Measurements from ENCODE around the gene FRMD1.
A peak's percentile ranks its signal among the peaks of the same experiment; 100 is the strongest.

The FRMD1 gene

DNA sequence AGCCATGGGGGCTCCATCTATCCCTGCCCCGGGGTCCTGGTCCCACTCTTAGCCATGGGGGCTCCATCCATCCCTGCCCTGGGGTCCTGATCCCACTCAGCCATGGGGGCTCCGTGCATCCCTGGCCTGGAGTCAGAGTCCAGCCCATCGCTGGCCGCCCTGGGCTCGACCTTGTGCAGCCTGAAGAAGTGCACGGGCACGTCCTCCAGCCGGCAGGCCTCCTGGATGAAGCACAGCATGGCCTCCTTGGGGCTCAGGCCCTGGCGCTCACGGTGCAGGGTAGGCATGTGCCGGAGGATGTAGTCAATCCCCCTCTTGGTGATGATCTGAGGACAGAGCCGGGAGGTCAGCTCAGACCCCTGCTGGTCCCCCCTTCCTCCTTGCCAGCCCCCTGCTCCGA is 15.6 kb downstream of the FRMD1 start:
- Histone ChIP-seq H3K9me3 (ENCODE audit: insufficient read depth, low read length) (no peaks in the 10 kb centered on the region), H3K36me3 (ENCODE audit: insufficient read depth, insufficient read length, low read length) (no peaks in the 10 kb centered on the region), H3K9ac (ENCODE audit: insufficient read length, low read depth) (no peak overlapping the region), H3K4me3 (ENCODE audit: insufficient read length, low read depth) (no peak overlapping the region), H3K27me3 (ENCODE audit: insufficient read depth, insufficient read length) (no peaks in the 10 kb centered on the region), H3K4me1 (ENCODE audit: insufficient read depth, insufficient read length) (no peaks in the 10 kb centered on the region)
- no peak for TF ChIP-seq YY1 (IDR thresholded peaks at IDR 0.05; ENCODE audit: insufficient read depth, insufficient read length)
- no peak for TF ChIP-seq SUZ12 (IDR thresholded peaks at IDR 0.05; ENCODE audit: extremely low read depth, insufficient read depth, insufficient read length)
- no peak for TF ChIP-seq ZNF274 (IDR thresholded peaks at IDR 0.05; ENCODE audit: low read depth, low read length)
- DNase-seq (ENCODE audit: low read depth, low spot score): no peak

DNA sequence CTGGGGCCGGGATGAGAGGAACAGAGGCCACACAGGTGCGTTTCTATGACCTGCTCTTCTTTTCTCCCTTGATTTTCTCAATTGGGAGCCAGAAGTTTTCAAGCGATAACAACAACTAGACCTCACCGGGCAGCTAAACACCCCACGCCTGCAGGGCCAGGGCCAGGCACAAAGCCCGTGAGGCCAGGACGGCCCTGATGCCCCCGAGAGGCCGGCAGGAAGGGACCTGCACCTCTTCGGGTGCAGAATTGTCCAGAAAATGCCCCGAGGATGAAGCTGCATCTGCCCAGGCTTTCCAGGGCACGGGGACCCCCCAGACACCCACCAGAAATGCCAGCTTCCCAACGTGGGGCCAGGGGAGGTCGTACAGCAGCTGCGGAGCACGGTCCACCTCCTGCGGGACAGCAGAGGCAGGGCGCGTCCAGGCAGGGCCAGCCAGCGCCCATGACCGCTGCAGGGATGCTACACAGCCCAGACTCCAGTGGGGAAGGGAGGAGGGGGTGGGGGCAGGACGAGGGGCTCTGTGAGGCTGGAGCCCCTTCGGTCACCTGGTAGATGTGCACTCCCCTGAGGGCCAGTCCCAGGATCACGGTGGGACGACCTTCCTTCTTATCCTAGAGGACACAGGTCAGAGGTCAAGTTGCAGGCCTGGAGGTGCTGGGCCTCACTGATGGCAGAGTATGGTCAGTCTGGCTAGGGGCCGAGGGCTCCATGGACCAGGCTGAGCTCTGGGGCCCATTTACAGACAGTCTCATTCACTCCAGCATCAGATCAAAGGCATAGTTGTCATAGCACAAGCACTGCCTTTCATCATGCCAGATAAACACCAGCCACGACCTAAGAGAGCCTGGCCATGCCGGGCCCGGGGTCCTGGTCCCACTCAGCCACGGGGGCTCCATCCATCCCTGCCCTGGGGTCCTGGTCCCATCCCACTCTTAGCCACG is 16.4 kb downstream of the FRMD1 start:
- no peaks in the 10 kb centered on the region for H3K4me1 ChIP-seq (ENCODE audit: insufficient read depth, insufficient read length)
- H3K4me3 ChIP-seq (ENCODE audit: insufficient read length, low read depth): no peak overlapping the region
- no peaks in the 10 kb centered on the region for H3K9me3 ChIP-seq (ENCODE audit: insufficient read depth, low read length)
- no peak for TF ChIP-seq SUZ12 (IDR thresholded peaks at IDR 0.05; ENCODE audit: extremely low read depth, insufficient read depth, insufficient read length)
- no peak for TF ChIP-seq ZNF274 (IDR thresholded peaks at IDR 0.05; ENCODE audit: low read depth, low read length)
- no peak for TF ChIP-seq YY1 (IDR thresholded peaks at IDR 0.05; ENCODE audit: insufficient read depth, insufficient read length)
- DNase-seq (ENCODE audit: low read depth, low spot score): no peak
- no peak overlapping the region for H3K9ac ChIP-seq (ENCODE audit: insufficient read length, low read depth)
- H3K27me3 ChIP-seq (ENCODE audit: insufficient read depth, insufficient read length): no peaks in the 10 kb centered on the region
- no peaks in the 10 kb centered on the region for H3K36me3 ChIP-seq (ENCODE audit: insufficient read depth, insufficient read length, low read length)

DNA sequence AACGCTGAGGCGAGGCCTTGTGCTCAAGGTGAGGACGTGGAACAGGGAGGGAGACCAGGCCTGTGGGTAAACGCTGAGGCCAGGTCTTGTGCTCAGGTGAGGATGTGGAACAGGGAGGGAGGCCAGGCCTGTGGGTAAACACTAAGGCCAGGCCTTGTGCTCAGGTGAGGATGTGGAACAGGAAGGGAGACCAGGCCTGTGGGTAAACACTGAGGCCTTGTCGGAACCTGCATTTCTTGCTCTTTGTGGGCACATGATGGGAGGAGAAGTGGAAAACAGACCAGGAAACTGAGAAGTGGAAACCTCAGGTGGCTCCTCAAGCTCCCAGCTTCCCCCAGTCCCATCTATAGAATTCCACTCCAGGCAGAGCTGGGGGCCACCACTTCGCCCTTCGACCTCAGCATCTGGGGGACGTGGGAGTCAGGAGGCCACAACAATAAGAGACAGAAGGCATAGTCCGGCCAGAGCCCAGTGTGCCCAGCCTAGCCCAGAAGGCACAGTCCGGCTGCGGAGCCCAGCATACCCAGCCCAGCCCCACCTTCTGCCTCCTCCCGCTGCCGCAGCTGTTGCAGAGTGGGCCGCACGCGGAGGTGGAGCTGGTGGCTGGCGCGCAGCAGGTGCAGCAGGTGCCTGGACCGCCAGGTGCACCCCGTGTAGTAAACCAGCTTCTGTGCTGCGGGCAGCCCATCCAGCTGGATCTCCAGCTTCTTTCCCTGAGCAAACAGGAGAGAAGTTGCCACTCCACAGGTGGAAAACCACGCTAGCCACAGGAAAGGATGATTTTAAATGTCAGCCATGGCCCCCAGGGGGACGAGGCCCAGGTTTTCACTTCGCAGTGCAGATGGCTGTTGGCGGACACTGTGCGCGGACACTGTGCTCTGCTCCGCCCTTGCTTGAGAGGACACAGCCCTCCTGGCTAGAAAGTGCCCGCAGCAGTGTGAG is 17.5 kb downstream of the FRMD1 start:
- Histone ChIP-seq H3K27me3 (ENCODE audit: insufficient read depth, insufficient read length) (no peaks in the 10 kb centered on the region), H3K9ac (ENCODE audit: insufficient read length, low read depth) (no peak overlapping the region), H3K36me3 (ENCODE audit: insufficient read depth, insufficient read length, low read length) (no peaks in the 10 kb centered on the region), H3K4me1 (ENCODE audit: insufficient read depth, insufficient read length) (no peaks in the 10 kb centered on the region), H3K4me3 (ENCODE audit: insufficient read length, low read depth) (no peak overlapping the region), H3K9me3 (ENCODE audit: insufficient read depth, low read length) (no peaks in the 10 kb centered on the region)
- TF ChIP-seq YY1 (IDR thresholded peaks at IDR 0.05; ENCODE audit: insufficient read depth, insufficient read length) (no peak), SUZ12 (IDR thresholded peaks at IDR 0.05; ENCODE audit: extremely low read depth, insufficient read depth, insufficient read length) (no peak), ZNF274 (IDR thresholded peaks at IDR 0.05; ENCODE audit: low read depth, low read length) (no peak)
- no peak for DNase-seq (ENCODE audit: low read depth, low spot score)

DNA sequence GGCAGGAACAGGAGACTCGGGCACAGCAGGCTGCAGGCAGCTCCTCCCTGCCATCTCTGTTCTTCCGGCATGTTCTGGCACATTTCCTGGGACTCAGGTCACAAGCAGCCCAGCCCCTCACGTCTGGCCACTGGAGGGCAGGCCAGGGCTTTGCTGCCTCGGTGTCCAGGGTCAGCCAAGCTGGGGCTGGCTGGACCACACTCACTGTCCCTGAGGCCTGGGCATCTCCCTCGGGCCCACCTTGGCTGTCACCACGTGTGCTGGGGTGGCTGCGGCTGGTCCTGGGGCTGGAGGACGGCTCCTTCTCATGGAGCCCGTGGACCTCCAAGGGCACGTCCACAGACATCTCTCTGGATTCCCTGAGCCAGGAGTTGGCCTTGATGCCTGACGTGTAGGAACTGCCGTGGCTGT is 18.5 kb downstream of the FRMD1 start:
- no peak overlapping the region for H3K9ac ChIP-seq (ENCODE audit: insufficient read length, low read depth)
- no peaks in the 10 kb centered on the region for H3K9me3 ChIP-seq (ENCODE audit: insufficient read depth, low read length)
- H3K36me3 ChIP-seq (ENCODE audit: insufficient read depth, insufficient read length, low read length): no peaks in the 10 kb centered on the region
- DNase-seq (ENCODE audit: low read depth, low spot score): peak; percentile 13
- TF ChIP-seq YY1 (IDR thresholded peaks at IDR 0.05; ENCODE audit: insufficient read depth, insufficient read length) (no peak), ZNF274 (IDR thresholded peaks at IDR 0.05; ENCODE audit: low read depth, low read length) (no peak), SUZ12 (IDR thresholded peaks at IDR 0.05; ENCODE audit: extremely low read depth, insufficient read depth, insufficient read length) (no peak)
- H3K27me3 ChIP-seq (ENCODE audit: insufficient read depth, insufficient read length): no peaks in the 10 kb centered on the region
- no peak overlapping the region for H3K4me3 ChIP-seq (ENCODE audit: insufficient read length, low read depth)
- no peaks in the 10 kb centered on the region for H3K4me1 ChIP-seq (ENCODE audit: insufficient read depth, insufficient read length)

DNA sequence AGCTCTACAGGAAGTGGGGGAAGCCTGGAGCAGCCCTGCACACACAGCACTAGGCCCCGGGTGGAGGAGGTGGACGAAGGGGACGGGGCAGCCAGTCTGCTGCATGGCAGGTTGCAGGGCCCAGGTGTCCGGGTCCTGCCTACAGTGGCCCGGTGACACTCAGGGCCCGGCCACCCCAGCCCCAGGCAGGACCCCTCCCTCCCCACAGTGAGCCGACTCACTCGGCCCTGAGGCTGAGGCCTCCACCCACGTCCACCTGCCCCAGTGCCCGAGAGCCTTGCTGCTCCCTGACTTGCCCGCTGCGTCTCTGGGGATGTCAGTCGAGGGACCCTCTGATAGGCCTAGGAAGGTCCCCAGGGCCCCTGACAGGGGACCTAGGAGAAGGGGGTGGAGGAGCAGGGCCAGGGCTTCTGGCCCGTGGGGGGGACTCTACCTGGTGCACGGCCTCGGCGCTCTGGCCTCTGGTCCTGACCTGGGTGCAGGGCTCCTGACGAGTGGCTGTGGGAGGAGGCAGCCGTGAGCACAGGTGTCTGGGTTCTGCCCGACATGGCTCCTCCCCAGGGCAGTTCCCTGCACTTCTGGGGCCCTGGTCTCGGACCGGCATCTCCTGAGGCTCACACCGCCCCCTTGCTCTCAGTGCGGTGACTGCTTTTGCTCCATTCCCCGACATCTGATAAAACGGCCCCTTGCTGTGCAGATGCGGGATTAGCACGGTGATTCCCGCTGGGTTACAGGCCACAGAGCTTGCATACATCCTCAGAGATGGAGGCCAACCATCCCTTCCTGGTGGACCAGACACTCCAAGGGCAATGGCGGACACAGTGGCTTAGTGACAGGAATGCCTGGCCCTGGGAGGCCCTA is 20.1 kb downstream of the FRMD1 start:
- H3K4me3 ChIP-seq (ENCODE audit: insufficient read length, low read depth): no peak overlapping the region
- no peak for DNase-seq (ENCODE audit: low read depth, low spot score)
- no peaks in the 10 kb centered on the region for H3K9me3 ChIP-seq (ENCODE audit: insufficient read depth, low read length)
- TF ChIP-seq ZNF274 (IDR thresholded peaks at IDR 0.05; ENCODE audit: low read depth, low read length) (no peak), SUZ12 (IDR thresholded peaks at IDR 0.05; ENCODE audit: extremely low read depth, insufficient read depth, insufficient read length) (no peak), YY1 (IDR thresholded peaks at IDR 0.05; ENCODE audit: insufficient read depth, insufficient read length) (no peak)
- no peaks in the 10 kb centered on the region for H3K27me3 ChIP-seq (ENCODE audit: insufficient read depth, insufficient read length)
- no peaks in the 10 kb centered on the region for H3K4me1 ChIP-seq (ENCODE audit: insufficient read depth, insufficient read length)
- H3K36me3 ChIP-seq (ENCODE audit: insufficient read depth, insufficient read length, low read length): no peaks in the 10 kb centered on the region
- H3K9ac ChIP-seq (ENCODE audit: insufficient read length, low read depth): no peak overlapping the region

DNA sequence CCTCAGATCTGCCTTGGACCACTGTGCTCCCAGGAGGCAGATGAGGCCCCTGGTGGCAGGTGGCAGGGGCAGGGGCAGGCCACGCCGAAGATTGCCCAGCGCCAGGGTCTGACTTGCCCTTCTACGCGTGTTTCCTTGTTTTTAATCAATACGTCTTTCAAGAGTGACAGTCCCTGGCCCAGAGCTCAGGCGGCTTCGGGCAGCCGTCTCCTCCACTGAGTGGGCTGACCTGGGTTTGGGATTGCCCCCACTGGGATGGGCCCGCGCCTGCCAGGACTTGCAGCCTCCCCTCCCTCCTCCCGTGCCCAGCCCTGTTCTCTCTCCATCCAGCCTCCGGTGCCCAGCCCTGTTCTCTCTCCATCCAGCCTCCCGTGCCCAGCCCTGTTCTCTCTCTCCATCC is 21.2 kb downstream of the FRMD1 start:
- H3K4me1 ChIP-seq (ENCODE audit: insufficient read depth, insufficient read length): no peaks in the 10 kb centered on the region
- no peak for DNase-seq (ENCODE audit: low read depth, low spot score)
- no peaks in the 10 kb centered on the region for H3K36me3 ChIP-seq (ENCODE audit: insufficient read depth, insufficient read length, low read length)
- TF ChIP-seq SUZ12 (IDR thresholded peaks at IDR 0.05; ENCODE audit: extremely low read depth, insufficient read depth, insufficient read length): no peak
- no peak for TF ChIP-seq ZNF274 (IDR thresholded peaks at IDR 0.05; ENCODE audit: low read depth, low read length)
- no peak for TF ChIP-seq YY1 (IDR thresholded peaks at IDR 0.05; ENCODE audit: insufficient read depth, insufficient read length)
- no peaks in the 10 kb centered on the region for H3K27me3 ChIP-seq (ENCODE audit: insufficient read depth, insufficient read length)
- no peak overlapping the region for H3K4me3 ChIP-seq (ENCODE audit: insufficient read length, low read depth)
- no peaks in the 10 kb centered on the region for H3K9me3 ChIP-seq (ENCODE audit: insufficient read depth, low read length)
- H3K9ac ChIP-seq (ENCODE audit: insufficient read length, low read depth): no peak overlapping the region

Data from NT2/D1 (cell line).